Upper lobe of left lung (tissue), 6 donors: ENCODE results near the gene VSIR. TPM values are rescaled to one million over a fixed set of nuclear protein-coding genes. Genes with fewer than 3 reads are reported as not detected.
A peak's percentile ranks its signal among the peaks of the same experiment; 100 is the strongest.

Experiments
- ATAC-seq, 2 donors: fragments of 200-7000 bp; cut with Tn5 transposase; one replicate each; pipeline ENCODE4 v1.9.1; 2022; ENCODE audit warnings: mild to moderate bottlenecking in 2 of 2, moderate library complexity in 2 of 2; ENCODE audit not compliant: low FRiP score in 2 of 2
- DNase-seq, 2 donors: peaks; one replicate each; pipeline ENCODE4 v3.0.0-alpha.2; 2019 to 2020
- H3K27ac ChIP-seq, 4 donors: fragments of 200-600 bp; sonication (generic); one replicate each; pipeline ENCODE4 v1.5.1; 2016 to 2019
- H3K27me3 ChIP-seq, 4 donors: fragments of 200-600 bp; sonication (generic); one replicate each; pipeline ENCODE4 v1.5.1; 2017 to 2019
- H3K36me3 ChIP-seq, 4 donors: fragments of 200-600 bp; sonication (generic); one replicate each; pipeline ENCODE4 v1.5.1; 2016 to 2019
- H3K4me1 ChIP-seq, 4 donors: fragments of 200-600 bp; sonication (generic); one replicate each; pipeline ENCODE4 v1.5.1; 2018 to 2019
- H3K4me3 ChIP-seq, 4 donors: fragments of 200-600 bp; sonication (generic); one replicate each; pipeline ENCODE4 v1.5.1; 2017 to 2019; ENCODE audit warnings: mild to moderate bottlenecking in 2 of 4, moderate library complexity in 1 of 4
- H3K9me3 ChIP-seq, 4 donors: fragments of 200-600 bp; sonication (generic); one replicate each; pipeline ENCODE4 v1.5.1; 2018 to 2019
- EP300 ChIP-seq, 4 donors: sonication (generic); formaldehyde crosslinking; IDR thresholded peaks; one replicate each; pipeline ENCODE4 v1.5.1; 2017; ENCODE audit warnings: antibody characterized with exemption in 4 of 4, control low read depth in 2 of 4
- POLR2A ChIP-seq, 4 donors: fragments of 450-650 bp; IDR thresholded peaks; one replicate each; pipeline ENCODE4 v1.5.1; 2016 to 2017; ENCODE audit warnings: antibody characterized with exemption in 4 of 4, mild to moderate bottlenecking in 2 of 4
- POLR2AphosphoS5 ChIP-seq, 2 donors: sonication (generic); formaldehyde crosslinking; IDR thresholded peaks; one replicate each; pipeline ENCODE4 v1.5.1; 2017; ENCODE audit warnings: antibody characterized with exemption in 2 of 2
- WGBS, 2 donors: methylation state at CpG; one replicate each; pipeline ENCODE4 v1.1.5; 2017 to 2018; 5-methylcytosine and 5-hydroxymethylcytosine counted together
- total RNA-seq, 6 donors: library from RNA; depleted of rRNA in 4 of 6; stranded (reverse); fragments of >200 nt in 4 of 6; gene quantifications; one replicate each; pipeline versions ENCODE4 v1.1.0 to v1.2.1, GENCODE V29; 2016 to 2021
- TF ChIP-seq, protein P1 (sequence below), 6 experiments: fragments of 450-650 bp in 4 of 6; fragments of 200-600 bp in 2 of 6; sonication (generic) in 2 of 6; IDR thresholded peaks; one replicate each; pipeline ENCODE4 v1.5.1; 2016 to 2019; ENCODE audit warnings: antibody characterized with exemption in 6 of 6
- donor health status: DM: no; HTN: no; CAD: no; lungs with moderate emphysema.
- donor health status: DM: no; HTN: yes; CAD: no; lungs with severe emphysema.

The VSIR gene
- total RNA-seq, 6 donors from 2014 or later: 51.7 to 167 (median 92.5) TPM

DNA sequence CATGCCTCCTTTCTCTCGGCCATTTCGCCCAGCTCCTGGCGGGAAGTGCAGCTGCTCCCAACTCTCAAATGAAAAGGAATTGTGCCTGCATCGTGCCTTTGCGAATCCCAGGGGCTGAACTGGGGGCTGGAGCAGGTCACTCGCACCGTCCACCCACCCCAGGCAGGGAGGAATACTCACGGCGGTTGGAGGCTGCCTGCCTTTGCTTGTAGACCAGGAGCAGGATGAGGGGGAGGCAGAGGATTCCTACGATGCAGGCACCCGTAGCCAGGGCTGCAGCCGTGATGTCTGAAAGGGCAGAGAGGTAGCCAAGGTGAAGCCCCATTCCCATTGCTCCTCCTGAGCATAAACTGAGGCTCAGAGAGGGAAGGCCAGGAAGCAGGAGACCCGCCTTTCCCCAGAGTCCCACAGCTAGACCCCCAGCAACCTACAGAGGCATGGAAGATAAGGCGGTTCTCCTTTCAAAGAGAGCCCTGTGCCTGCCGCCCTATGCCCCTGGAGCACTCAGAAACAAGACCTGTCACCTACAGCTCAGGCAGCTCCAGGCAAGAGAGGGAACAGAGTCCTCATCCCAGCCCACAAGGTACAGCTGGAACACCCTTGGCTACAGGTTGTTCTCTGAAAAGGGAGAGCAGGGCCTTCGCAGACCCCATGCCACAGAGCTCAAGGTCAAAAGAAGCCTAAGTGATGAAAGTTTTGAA is 18.0 kb downstream of the VSIR start:
- Histone ChIP-seq H3K36me3 (peaks cover 3 to 81% (median 24%) of the 10 kb centered on the region in 4 donors), H3K4me1 (peaks cover 64 to 82% (median 67%) of the 10 kb centered on the region in 4 donors), H3K27me3 (no peaks in the 10 kb centered on the region), H3K4me3 (no peak overlapping the region), H3K9me3 (no peaks in the 10 kb centered on the region), H3K27ac (peak overlapping the region; percentile 81 to 90 (median 86))
- no peak for DNase-seq
- no peak for ATAC-seq
- no peak for TF ChIP-seq POLR2AphosphoS5 (IDR thresholded peaks at IDR 0.05)
- TF ChIP-seq POLR2A (IDR thresholded peaks at IDR 0.05): no peak
- TF ChIP-seq EP300 (IDR thresholded peaks at IDR 0.05): no peak
- WGBS, 2 donors: 86 to 95% methylated on average over 10 to 16 of the region's 16 CpGs

DNA sequence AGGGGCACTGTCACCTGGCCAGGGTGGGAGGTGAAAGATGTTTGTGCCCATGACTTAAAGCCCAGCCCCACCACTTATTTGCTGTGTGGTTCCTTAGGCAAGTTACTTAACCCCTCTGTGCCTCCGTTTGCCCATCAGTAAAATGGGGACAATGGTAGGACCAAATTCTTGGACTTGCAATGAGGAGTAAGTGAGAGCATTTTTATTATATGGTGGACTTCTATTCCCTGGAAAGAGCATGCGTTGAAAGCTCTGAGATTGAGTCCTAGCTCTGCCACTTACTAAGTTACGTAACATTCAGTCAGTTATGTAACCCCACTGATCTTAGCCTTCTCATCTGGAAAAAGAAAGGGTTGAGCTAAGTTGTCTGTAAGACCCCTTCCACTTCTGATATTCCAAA is 18.8 kb downstream of the VSIR start:
- no peaks in the 10 kb centered on the region for H3K9me3 ChIP-seq
- DNase-seq: no peak
- peak in 1 of 2 donors; percentile 32 for ATAC-seq
- no peaks in the 10 kb centered on the region for H3K27me3 ChIP-seq
- TF ChIP-seq POLR2A (IDR thresholded peaks at IDR 0.05) (no peak), POLR2AphosphoS5 (IDR thresholded peaks at IDR 0.05) (no peak)
- peaks cover 3 to 87% (median 24%) of the 10 kb centered on the region in 4 donors for H3K36me3 ChIP-seq
- H3K4me3 ChIP-seq: no peak overlapping the region
- peaks cover 70 to 89% (median 73%) of the 10 kb centered on the region in 4 donors for H3K4me1 ChIP-seq
- H3K27ac ChIP-seq: peak overlapping the region; percentile 81 to 90 (median 86)
- 50 to 62% methylated on average over 3 of the region's 3 CpGs for WGBS, 2 donors

DNA sequence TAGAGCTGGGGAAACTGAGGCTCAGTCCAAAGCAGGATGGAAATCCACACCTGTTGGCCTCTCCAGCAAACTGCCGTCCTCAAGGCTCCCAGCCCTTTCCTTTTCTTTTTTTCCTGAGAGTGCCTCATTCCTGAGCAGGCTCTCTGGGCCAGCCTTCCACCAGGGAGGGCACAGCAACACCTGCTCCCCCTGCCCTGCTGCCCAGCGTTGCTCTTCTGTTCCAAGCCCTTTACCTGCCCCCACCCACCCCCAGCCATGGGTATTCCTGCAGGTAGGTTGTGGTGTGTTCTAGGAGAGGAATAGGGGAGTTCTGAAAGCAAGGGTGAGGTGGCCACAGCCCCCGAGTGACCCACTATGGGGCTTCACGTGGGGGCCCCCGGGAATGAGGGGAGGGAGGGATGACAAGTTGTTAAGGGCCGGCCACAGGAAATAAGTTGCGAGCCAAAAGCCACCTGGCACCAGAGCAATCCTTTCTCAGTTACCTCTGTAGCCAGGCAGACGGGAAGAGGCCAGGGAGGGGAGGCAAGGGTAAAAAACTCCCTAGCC is 19.3 kb downstream of the VSIR start:
- ATAC-seq: no peak
- Histone ChIP-seq H3K27me3 (no peaks in the 10 kb centered on the region), H3K27ac (peak overlapping the region; percentile 81 to 90 (median 86)), H3K4me1 (peaks cover 74 to 94% (median 78%) of the 10 kb centered on the region in 4 donors), H3K36me3 (peaks cover 3 to 84% (median 22%) of the 10 kb centered on the region in 4 donors), H3K9me3 (no peaks in the 10 kb centered on the region), H3K4me3 (no peak overlapping the region)
- TF ChIP-seq POLR2AphosphoS5 (IDR thresholded peaks at IDR 0.05): no peak
- TF ChIP-seq, protein P1, sequence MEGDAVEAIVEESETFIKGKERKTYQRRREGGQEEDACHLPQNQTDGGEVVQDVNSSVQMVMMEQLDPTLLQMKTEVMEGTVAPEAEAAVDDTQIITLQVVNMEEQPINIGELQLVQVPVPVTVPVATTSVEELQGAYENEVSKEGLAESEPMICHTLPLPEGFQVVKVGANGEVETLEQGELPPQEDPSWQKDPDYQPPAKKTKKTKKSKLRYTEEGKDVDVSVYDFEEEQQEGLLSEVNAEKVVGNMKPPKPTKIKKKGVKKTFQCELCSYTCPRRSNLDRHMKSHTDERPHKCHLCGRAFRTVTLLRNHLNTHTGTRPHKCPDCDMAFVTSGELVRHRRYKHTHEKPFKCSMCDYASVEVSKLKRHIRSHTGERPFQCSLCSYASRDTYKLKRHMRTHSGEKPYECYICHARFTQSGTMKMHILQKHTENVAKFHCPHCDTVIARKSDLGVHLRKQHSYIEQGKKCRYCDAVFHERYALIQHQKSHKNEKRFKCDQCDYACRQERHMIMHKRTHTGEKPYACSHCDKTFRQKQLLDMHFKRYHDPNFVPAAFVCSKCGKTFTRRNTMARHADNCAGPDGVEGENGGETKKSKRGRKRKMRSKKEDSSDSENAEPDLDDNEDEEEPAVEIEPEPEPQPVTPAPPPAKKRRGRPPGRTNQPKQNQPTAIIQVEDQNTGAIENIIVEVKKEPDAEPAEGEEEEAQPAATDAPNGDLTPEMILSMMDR (IDR thresholded peaks at IDR 0.05): no peak
- no peak for TF ChIP-seq POLR2A (IDR thresholded peaks at IDR 0.05)
- TF ChIP-seq EP300 (IDR thresholded peaks at IDR 0.05): no peak
- 45 to 50% methylated on average over 8 of the region's 8 CpGs for WGBS, 2 donors
- no peak for DNase-seq

DNA sequence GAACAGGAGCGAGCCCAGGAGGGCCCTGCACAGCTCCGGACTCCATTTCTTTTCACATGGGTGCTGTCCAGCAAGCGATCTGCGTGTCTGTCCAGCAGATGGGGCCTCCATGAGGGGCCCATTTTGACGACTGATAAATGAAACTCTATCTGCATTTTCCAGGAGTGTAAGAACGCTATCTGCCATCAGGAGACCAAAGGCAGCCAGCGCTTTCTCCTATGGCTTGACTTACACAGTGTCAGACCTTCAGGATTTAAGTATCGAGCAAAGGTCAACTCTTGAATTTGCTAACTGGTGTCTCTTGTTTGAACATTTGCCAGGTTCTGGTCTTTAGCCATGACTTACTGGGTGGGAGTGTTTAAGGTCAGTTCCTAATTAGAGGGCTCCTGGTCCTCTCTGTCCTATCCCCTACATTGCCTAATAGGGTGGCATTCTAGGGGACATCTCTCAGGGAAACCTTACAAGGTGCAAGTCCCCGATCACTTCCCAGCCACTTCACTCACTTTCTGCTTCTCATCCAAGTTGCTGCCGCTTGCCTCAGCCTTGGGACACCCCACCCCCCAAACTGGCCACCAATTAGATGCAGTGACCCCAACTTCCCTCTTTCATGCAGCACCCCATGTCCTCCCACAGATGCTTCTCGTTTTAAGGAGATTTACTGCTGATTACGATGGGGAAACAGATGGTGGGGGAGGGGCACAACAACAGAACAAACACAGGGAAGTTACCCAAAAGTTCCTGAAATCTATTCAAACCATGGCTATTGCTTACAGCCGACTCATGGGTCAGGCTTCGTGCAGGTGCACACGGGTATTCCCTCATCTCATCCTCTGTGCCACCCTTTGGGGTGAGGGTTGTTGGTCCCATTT is 20.0 kb downstream of the VSIR start:
- DNase-seq: peak in 1 of 2 donors; percentile 86
- Histone ChIP-seq H3K4me1 (peaks cover 74 to 94% (median 83%) of the 10 kb centered on the region in 4 donors), H3K36me3 (peaks cover 3 to 76% (median 19%) of the 10 kb centered on the region in 4 donors), H3K27me3 (no peaks in the 10 kb centered on the region), H3K4me3 (no peak overlapping the region), H3K9me3 (no peaks in the 10 kb centered on the region), H3K27ac (peak overlapping the region; percentile 83 to 90 (median 86))
- peak; percentile 58 to 64 for ATAC-seq
- 72 to 76% methylated on average over 15 of the region's 15 CpGs for WGBS, 2 donors
- TF ChIP-seq EP300 (IDR thresholded peaks at IDR 0.05) (peak in 1 of 4 donors; percentile 49), POLR2AphosphoS5 (IDR thresholded peaks at IDR 0.05) (peak; percentile 69 to 76), POLR2A (IDR thresholded peaks at IDR 0.05) (peak in 1 of 4 donors; percentile 54)
- TF ChIP-seq, protein P1 (IDR thresholded peaks at IDR 0.05): no peak

DNA sequence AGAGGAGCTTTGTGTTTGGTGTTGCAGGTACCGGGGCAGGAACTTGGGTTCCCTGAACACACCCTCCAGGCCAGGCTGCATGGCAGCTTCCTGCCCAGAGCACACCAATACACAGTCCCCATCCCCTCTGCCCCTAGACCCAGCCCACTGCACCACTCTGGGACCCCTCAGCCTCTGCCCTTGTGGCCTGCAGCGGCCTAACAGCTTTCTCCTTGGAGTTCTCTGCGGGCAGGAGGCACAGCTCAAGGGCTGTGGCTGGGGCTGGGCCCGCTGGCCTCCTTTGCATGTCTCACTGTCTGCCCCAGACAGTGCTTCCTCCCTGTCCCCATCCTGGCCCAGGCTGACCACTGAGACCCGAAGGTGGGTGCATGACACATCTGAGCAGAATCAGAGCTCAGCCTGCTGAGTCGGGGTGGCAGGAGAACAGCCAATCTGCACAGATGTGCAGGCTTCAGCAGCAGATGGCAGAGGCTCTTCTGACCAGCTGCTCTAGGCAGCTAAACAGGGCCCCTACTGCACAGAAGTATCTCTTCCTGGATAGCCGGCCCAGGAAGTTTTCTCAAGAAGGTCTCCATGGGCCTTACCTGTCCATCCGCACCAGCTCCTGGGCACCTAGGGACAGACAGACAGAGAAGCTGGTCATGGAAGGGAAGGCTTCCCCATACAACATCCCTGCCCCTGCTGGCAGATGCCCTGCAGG is 20.8 kb downstream of the VSIR start:
- H3K4me3 ChIP-seq: no peak overlapping the region
- ATAC-seq (no peak), DNase-seq (peak in 1 of 2 donors; percentile 60)
- peaks cover 3 to 69% (median 16%) of the 10 kb centered on the region in 4 donors for H3K36me3 ChIP-seq
- H3K27ac ChIP-seq: peak overlapping the region; percentile 83 to 87 (median 84)
- peaks cover 75 to 94% (median 85%) of the 10 kb centered on the region in 4 donors for H3K4me1 ChIP-seq
- no peaks in the 10 kb centered on the region for H3K9me3 ChIP-seq
- WGBS, 2 donors: 8 to 70% methylated on average over 2 to 8 of the region's 8 CpGs
- TF ChIP-seq EP300 (IDR thresholded peaks at IDR 0.05) (no peak), POLR2AphosphoS5 (IDR thresholded peaks at IDR 0.05) (no peak), POLR2A (IDR thresholded peaks at IDR 0.05) (no peak)
- TF ChIP-seq, protein P1 (IDR thresholded peaks at IDR 0.05): no peak
- no peaks in the 10 kb centered on the region for H3K27me3 ChIP-seq
